ENCODE measurements around the gene RHOBTB1.
A peak's percentile ranks its signal among the peaks of the same experiment; 100 is the strongest.

RHOBTB1 gene

DNA sequence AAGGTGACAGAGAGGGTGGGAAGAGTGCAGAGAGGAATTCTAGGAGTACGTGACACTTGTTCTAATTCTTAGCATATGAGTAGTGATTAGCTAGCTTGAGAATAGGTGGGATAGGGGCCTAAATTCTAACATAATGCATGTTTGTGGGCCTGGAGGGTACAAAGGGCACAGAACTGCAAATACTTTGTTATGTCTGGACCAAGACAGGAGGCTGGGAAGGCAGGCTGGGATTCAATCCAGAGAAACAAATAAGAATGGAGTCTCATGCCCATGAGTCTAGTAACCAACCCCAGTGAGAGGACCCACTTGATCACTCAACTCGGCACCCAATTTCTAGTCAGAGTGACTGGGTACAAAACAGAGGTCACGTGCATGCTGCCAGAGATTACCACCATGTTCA is 40.9 kb downstream of the RHOBTB1 start:
- H3K4me3 ChIP-seq (replicated peaks; ENCODE audit: low read depth, low read length) = no peak overlapping the region
- TF ChIP-seq, protein P1, sequence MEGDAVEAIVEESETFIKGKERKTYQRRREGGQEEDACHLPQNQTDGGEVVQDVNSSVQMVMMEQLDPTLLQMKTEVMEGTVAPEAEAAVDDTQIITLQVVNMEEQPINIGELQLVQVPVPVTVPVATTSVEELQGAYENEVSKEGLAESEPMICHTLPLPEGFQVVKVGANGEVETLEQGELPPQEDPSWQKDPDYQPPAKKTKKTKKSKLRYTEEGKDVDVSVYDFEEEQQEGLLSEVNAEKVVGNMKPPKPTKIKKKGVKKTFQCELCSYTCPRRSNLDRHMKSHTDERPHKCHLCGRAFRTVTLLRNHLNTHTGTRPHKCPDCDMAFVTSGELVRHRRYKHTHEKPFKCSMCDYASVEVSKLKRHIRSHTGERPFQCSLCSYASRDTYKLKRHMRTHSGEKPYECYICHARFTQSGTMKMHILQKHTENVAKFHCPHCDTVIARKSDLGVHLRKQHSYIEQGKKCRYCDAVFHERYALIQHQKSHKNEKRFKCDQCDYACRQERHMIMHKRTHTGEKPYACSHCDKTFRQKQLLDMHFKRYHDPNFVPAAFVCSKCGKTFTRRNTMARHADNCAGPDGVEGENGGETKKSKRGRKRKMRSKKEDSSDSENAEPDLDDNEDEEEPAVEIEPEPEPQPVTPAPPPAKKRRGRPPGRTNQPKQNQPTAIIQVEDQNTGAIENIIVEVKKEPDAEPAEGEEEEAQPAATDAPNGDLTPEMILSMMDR (IDR thresholded peaks at IDR 0.05; ENCODE audit: low read length, missing control alignments) = no peak
- no peak for DNase-seq (ENCODE audit: low read depth)

DNA sequence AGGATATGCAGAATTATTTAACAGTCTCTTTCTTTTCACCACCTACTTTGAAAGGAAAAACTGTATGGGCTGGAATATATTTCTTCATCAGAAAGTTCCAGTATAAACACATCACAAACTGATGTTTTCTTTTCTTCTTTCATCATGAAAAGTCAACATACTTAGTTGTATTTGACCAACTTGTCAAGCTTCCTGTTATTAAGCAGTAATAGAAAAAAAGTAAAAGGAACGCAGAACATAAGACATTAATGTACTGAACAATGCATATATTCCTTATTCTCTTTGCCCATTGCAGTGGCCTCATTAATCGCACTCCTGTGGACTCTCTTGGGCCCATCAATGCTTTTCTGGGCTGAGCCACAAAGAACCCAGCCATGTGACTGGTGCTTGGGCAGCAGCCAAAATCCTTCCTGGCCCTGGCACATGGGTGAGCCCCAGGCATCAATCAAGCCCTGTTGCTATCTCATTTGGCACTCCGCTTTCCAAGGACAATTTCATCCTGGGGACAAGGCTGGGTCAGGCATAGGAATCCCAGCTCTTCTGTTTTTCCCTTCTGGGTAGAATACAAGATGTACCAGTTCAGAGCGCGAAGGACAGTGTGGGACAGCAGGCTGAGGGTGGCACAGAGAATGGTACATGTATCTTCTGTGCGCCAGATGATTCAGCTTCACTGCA is 42.3 kb downstream of the RHOBTB1 start:
- DNase-seq (ENCODE audit: low read depth) = no peak
- H3K4me3 ChIP-seq (replicated peaks; ENCODE audit: low read depth, low read length) = no peak overlapping the region
- TF ChIP-seq, protein P1 (IDR thresholded peaks at IDR 0.05; ENCODE audit: low read length, missing control alignments) = no peak

DNA sequence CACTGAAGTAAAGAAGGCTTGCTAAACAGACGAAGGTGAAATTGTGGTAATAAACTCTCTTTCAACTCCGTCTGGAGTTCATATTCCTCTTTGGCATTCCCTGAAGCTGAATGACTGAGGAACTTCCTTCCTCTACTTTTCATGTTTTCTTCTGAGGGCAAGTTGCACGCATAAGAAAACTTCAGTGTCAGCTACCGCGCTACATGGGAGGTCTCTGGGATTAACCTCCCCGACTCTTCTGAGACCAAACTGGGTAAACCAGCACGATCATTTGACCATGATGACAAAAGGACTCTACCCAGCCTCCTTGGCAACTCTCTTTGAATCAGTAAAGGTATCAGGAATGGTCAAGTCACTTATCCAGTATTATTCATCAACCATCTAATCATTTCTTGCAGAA is 44.7 kb downstream of the RHOBTB1 start:
- no peak for DNase-seq (ENCODE audit: low read depth)
- no peak overlapping the region for H3K4me3 ChIP-seq (replicated peaks; ENCODE audit: low read depth, low read length)
- TF ChIP-seq, protein P1 (IDR thresholded peaks at IDR 0.05; ENCODE audit: low read length, missing control alignments) = no peak

DNA sequence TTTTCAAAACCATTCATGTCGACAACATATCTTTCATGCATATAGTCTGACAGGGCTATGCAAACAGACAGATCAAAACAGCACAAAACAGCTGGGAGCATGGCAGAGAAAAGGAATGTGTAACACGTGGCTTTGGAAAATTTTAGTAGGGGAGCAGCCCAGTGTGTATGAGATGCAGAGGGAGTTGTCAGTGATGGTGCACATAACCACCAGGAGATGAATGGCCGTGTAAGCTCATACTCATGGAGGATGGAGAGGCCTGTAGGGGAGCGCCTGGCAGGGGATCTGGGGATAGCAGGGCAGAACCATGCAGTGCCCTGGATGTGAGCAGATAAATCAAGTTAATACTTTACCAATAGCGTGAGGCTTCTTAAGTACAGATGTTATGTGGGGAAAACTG is 45.7 kb downstream of the RHOBTB1 start:
- TF ChIP-seq, protein P1 (IDR thresholded peaks at IDR 0.05; ENCODE audit: low read length, missing control alignments) = no peak
- no peak for DNase-seq (ENCODE audit: low read depth)
- H3K4me3 ChIP-seq (replicated peaks; ENCODE audit: low read depth, low read length) = no peak overlapping the region

DNA sequence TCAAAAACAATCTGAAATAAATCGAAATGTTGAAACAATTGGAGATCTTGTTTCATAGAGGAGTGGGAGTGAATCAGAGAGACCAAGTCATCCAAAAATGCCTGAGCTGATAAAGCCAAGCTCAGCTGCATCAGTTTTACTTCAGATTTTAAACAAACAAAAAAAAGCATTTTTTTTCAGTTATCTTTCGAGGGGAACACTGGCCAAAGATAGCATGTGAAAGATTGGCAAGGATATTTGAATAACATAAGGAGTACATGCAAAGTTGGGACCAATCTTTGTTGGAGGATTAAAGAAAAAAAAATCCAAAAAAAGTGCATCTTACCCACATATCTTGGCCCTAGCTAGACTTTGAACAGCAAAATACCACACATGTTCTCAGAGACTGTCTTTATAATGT is 47.2 kb downstream of the RHOBTB1 start:
- H3K4me3 ChIP-seq (replicated peaks; ENCODE audit: low read depth, low read length) = no peak overlapping the region
- DNase-seq (ENCODE audit: low read depth) = peak; percentile 49
- TF ChIP-seq, protein P1 (IDR thresholded peaks at IDR 0.05; ENCODE audit: low read length, missing control alignments) = no peak

DNA sequence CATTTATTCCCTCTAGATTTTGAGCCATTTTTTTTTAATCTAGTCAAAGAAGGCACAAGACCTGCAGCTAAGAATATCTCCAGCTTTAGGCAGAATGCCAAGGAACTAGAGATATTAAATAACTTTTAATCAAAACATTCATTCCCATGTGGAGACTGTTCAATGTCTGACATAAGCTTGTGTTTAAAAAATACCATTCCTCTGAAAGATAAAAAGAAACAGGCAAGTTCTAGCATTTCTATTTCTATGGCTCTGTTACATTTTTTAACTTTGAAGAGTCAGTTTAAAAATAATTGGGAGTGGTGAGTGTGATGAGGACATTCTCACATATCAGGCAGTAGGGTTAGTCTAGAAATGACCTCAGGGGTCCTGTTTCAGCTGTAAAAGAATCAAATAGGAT is 48.0 kb downstream of the RHOBTB1 start:
- H3K4me3 ChIP-seq (replicated peaks; ENCODE audit: low read depth, low read length) = no peak overlapping the region
- peak; percentile 65 for DNase-seq (ENCODE audit: low read depth)
- TF ChIP-seq, protein P1 (IDR thresholded peaks at IDR 0.05; ENCODE audit: low read length, missing control alignments) = no peak

DNA sequence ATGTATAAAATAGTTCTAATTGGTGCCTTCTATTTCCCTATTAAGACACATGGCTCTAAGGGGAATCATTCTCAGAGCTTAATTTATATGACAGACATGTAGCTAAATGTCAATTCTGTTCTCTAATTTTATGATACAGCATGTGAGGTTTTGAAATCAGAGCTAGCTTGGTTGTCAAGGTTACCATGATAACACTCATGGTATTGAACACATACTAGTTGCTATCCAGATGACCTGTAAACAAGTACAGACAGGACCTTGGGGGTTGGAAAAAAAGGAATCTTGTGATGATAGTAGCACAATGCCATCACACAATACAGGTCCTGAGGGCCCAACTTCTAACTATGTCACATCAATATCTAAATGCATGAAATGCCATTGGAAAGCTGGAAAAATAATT is 49.2 kb downstream of the RHOBTB1 start:
- H3K4me3 ChIP-seq (replicated peaks; ENCODE audit: low read depth, low read length) = no peak overlapping the region
- DNase-seq (ENCODE audit: low read depth) = peak; percentile 60
- TF ChIP-seq, protein P1 (IDR thresholded peaks at IDR 0.05; ENCODE audit: low read length, missing control alignments) = no peak

All from fibroblast of pulmonary artery (primary cell).